Activated gamma-delta T cell (primary cell): ENCODE results near the gene MFAP2.
"Not testable (repeated sequence)": the region's sequence is repeated elsewhere in the genome, so short reads cannot be mapped to it uniquely, and the experiment has no call there.

ENCODE experiments used
- DNase-seq: peaks from one replicate; lab custom pipeline; 2025; lab: John Stamatoyannopoulos, UW

The MFAP2 gene

DNA sequence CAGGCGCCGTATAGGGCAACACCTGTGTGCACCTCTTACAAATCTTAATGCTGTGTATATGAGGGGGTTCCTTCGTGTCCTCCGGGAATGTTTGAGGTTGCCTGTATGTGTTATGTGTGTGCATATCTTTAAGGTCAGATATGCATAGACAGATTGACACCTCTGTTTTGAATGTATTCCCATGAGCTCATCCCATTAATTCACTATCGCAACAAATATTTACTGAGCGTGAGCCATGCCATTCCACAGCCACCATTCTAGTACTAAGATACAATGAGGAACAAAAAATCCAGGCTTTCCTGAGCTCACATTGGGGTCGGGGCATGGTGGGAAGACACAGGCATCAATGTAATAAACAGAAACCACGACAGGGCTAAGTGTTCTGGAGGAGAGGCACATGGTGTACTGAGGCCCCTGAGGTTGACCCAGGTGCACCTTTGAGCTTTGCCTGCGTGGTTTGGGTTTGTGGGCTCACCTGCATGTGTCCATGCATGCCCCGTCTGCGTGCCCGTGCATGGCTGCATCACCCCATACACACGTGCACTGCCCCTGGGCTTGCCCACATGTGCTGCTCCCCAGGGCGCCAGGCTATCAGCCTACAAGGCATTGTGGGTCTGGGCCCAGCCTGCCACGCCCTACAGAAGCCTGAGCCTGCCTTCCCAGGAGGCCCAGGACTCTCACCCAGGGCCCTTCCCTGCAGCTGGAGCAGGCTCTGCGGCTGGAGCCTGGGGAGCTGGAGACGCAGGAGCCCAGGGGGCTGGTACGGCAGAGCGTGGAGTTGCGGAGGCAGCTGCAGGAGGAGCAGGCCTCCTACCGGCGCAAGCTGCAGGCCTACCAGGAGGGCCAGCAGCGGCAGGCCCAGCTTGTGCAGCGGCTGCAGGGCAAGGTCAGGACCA is 51.0 kb downstream of the MFAP2 start:
- not testable (repeated sequence) for DNase-seq

DNA sequence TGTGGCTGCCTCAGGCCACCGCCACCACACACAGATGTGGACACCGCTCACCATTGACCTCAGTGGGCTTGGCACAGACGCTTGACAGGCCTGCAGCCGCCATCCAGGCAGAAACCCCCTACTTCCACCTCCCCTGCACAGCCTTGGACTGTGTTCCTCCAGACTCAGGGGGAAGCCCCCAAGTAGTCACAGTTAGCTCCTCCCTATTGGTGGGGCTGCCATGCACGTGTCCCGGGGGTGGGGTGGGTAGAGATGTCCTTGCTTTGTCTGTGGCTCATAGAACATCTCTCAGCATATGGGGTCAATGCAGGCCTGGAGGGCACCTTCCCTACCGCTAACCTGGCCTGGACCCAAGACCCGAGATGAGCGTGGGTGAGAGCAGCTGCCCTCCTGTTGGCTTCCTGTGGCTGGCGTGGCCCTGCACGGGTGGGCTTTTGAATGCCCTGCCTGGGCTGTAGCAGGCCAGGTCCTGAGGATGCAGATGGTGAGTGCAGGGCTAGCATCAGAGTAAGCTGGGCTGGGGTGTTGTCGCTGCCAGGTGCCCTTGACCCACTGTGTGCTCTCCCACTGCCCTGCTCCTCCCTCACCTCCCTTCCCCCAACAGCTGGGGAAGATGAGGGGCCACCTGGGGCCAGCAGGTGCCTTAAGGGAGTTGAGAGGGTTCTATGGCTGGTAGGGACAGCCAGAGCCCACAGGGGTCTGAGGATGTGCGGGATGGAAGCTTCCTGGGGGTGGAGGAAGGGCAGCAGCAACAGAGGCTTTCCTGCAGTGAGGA is 52.5 kb downstream of the MFAP2 start:
- DNase-seq: no peak

DNA sequence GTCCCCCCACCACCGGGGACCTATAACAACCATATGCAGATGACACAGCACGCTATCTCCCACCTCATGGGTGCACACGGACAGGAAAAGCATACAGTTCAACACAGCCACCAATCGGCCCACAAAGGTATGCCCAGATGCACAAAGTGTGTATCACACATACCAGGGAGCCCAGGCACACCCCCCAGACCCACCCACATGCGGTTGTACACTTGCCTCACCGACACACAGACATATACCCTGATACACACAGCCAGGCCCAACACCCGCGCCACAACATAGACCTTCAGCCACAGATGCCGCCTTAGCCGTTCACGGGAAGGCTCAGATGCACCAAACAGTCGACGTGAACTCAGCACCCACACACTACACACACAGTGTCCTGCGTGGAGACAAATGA is 53.2 kb downstream of the MFAP2 start:
- DNase-seq: no peak

DNA sequence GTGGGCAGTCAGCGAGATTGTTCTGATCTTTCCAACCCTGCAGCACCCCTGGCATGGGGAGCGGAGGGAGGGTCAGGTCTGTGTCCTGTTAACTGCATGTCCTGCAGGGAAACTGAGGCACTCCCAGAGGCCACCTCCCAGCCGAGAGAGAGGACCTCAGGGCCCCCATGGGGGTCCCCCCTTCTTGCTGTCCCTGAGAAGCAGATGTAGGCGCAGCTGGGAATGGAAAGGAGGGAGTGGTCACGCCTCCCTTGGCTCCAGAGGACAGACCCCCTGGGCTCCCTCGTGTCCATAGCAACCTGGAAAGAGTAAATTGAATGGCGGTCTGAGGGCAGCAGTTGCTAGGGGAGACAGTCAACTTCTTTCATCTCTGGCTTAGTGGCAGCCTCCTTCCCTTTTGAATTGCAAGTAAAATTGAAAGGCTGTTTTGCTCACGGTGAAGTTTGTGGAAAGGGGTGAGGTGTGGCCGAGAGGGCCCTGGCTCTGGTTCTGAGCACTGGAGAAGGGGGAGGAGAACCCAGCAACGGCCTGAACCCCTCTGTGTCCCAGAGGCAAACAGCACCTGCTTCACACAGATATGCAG is 53.8 kb downstream of the MFAP2 start:
- no peak for DNase-seq

DNA sequence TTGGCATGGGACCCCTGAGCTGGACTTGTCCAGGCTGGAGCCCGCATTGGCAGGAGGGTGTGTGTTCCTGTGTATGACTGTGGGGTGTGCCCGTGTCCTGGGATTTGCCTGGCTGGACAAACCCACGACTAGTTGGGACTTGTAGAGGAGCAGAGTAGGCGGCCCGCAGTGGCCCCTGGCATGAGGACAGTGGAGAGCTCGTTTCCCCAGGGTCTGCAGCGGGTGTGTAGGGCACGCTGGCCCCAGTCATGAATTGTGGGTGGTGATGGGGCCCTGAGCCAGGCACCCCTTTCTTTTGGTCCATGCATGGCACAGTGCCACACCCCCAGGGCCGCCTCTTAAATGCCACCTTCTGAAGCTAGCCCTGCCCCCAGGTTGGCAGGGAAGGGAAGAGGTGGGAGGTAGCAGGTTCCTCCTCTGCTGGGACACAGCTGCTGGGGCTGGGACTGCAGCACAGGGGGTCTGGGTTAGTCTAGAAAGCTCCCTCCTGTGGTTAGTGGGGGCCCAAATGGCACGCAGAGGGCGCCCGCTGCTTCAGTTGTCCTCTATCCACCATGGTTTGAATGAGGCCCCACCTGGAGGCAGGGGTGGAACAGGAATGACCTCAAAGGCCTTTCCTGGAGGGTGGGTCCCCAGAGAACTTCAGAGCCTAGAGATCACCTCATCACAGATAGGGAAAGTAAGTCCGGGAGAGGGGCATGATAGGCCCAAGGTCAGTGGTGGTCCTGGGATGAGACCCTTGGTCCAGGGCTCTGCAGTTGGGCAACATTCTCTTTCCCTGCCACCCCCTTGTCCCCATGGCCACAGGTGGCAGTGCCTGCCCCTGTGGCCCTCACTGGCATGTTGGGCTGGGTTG is 54.6 kb downstream of the MFAP2 start:
- no peak for DNase-seq

DNA sequence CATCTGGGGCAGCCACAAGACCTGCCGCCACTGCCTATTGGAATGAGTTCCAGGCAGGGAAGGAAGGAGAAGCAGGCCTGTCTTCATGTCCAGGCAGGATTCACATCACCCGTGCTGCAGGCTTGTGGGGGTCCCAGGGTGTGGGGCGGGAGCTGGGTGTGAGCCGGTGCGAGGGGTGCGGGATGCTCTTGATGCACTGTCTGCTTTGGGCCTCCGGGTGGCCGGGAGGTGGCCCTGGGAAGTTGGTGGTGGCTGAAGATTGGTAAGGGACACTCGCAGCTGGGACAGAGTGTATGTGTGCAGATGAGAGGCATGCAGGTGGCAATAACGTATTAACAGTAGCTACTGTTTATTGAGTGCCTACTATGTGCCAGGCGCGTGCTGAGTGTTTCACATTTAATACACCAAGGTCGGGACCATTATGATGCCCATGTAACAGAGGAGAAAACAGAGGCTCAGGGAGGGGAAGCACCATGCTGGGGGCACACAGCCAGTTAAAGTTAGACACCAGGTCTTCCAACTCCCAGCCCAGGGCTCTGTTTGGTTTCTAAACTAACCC is 55.4 kb downstream of the MFAP2 start:
- no peak for DNase-seq
